Gastroesophageal sphincter (tissue), 4 donors: Measurements from ENCODE around the gene TNFRSF4. TPM values are rescaled to one million over a fixed set of nuclear protein-coding genes. Genes with fewer than 3 reads are reported as not detected.

Experiments
- ATAC-seq: fragments of 150-250 bp; one replicate; pipeline ENCODE4 v1.9.1; 2016; ENCODE audit warnings: mild to moderate bottlenecking, moderate library complexity
- H3K27ac ChIP-seq, 4 donors: fragments of 200-600 bp; sonication (generic) in 3 of 4; 1 replicate in 3 of 4; 2 replicates in 1 of 4; pipeline ENCODE4 v1.5.1; 2016 to 2019
- H3K27me3 ChIP-seq: fragments of 200-600 bp; sonication (generic); one replicate; pipeline ENCODE4 v1.5.1; 2019
- H3K36me3 ChIP-seq, 2 donors: fragments of 200-600 bp; sonication (generic); one replicate each; pipeline ENCODE4 v1.5.1; 2019; ENCODE audit warnings: control low read depth in 1 of 2
- H3K4me1 ChIP-seq, 3 donors: fragments of 200-600 bp; sonication (generic); 1 replicate in 2 of 3; 2 replicates in 1 of 3; pipeline ENCODE4 v1.5.1; 2016 to 2019; ENCODE audit warnings: control low read depth in 2 of 3
- H3K4me3 ChIP-seq, 2 donors: fragments of 200-600 bp; sonication (generic); one replicate each; pipeline ENCODE4 v1.5.1; 2019; ENCODE audit warnings: mild to moderate bottlenecking in 1 of 2, moderate library complexity in 1 of 2
- H3K9me3 ChIP-seq, 3 donors: fragments of 200-600 bp; sonication (generic); one replicate each; pipeline ENCODE4 v1.5.1; 2017 to 2019; ENCODE audit warnings: control low read depth in 2 of 3
- CTCF ChIP-seq, 4 experiments: fragments of 200-600 bp in 2 of 4; fragments of 450-650 bp in 2 of 4; sonication (generic) in 1 of 4; IDR thresholded peaks; one replicate each; pipeline ENCODE4 v1.5.1; 2017 to 2019; ENCODE audit warnings: antibody characterized with exemption in 4 of 4, mild to moderate bottlenecking in 2 of 4, moderate library complexity in 2 of 4
- EP300 ChIP-seq: sonication (generic); formaldehyde crosslinking; IDR thresholded peaks from one replicate; pipeline ENCODE4 v1.6.1; 2017; ENCODE audit warnings: antibody characterized with exemption, mild to moderate bottlenecking
- POLR2A ChIP-seq, 2 donors: fragments of 450-650 bp; IDR thresholded peaks; one replicate each; pipeline ENCODE4 v1.6.1; 2017; ENCODE audit warnings: antibody characterized with exemption in 2 of 2, mild to moderate bottlenecking in 2 of 2, moderate library complexity in 1 of 2
- POLR2AphosphoS5 ChIP-seq: sonication (generic); formaldehyde crosslinking; IDR thresholded peaks from one replicate; pipeline ENCODE4 v1.6.1; 2017; ENCODE audit warnings: antibody characterized with exemption
- WGBS, 2 donors: methylation state at CpG; one replicate each; pipeline ENCODE4 v1.1.5; 2018; ENCODE audit warnings: low coverage in 1 of 2; 5-methylcytosine and 5-hydroxymethylcytosine counted together
- total RNA-seq, 4 donors: library from RNA; depleted of rRNA; stranded (reverse); fragments of >200 nt; gene quantifications; one replicate each; pipeline ENCODE4 v1.1.0, GENCODE V29; 2016

The TNFRSF4 gene
- total RNA-seq, 4 donors from 2014 or later, result 0.93 to 1.6 (median 1.3) TPM

DNA sequence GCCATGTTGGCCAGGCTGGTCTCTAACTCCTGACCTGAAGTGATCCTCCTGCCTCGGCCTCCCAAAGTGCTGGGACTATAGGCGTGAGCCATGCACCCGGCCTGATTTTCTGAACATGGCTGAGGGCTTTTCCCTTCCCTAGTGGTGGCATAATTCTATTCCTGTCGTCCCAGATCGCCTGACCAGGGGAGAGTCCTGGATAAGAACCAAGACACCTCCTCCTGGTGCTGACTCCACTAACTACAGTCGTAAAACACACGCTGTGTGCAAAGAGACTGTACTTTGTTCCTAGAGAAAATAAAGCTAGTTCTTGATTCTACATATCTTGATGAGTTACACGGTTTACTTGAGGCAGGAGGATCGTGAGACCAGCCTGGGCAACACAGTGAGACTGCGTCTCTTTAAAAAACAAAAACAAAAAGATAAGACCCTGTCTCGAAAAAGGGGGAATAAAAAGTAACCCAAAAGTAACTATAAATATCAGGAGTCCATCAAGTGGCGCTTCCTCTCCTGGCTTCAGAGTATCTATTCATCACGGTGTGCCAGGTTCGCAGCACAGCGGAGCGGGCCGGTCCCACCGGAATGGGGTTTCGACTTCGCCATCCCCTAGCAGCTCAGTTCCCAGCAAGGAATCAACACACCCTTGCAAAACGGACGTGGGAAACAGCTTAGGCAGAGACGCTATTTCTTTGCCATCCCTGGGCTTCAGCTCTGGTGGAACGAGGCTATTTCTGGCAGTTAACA, 16.9 kb upstream of the TNFRSF4 start:
- ATAC-seq, result no peak
- H3K9me3 ChIP-seq, result peaks cover 0 to 4% (median 0%) of the 10 kb centered on the region in 3 donors
- H3K27me3 ChIP-seq, result no peaks in the 10 kb centered on the region
- peaks cover 0 to 71% (median 23%) of the 10 kb centered on the region in 3 donors for H3K4me1 ChIP-seq
- peak overlapping the region; percentile 87 to 99 for H3K4me3 ChIP-seq
- 3 to 10% methylated on average over 10 to 15 of the region's 24 CpGs for WGBS, 2 donors
- TF ChIP-seq POLR2A (IDR thresholded peaks at IDR 0.05) (no peak), CTCF (IDR thresholded peaks at IDR 0.05) (peak in 1 of 4 experiments; percentile 17)
- peak overlapping the region; percentile 72 to 96 (median 94) for H3K27ac ChIP-seq
- peaks cover 0 to 59% of the 10 kb centered on the region in 2 donors for H3K36me3 ChIP-seq

DNA sequence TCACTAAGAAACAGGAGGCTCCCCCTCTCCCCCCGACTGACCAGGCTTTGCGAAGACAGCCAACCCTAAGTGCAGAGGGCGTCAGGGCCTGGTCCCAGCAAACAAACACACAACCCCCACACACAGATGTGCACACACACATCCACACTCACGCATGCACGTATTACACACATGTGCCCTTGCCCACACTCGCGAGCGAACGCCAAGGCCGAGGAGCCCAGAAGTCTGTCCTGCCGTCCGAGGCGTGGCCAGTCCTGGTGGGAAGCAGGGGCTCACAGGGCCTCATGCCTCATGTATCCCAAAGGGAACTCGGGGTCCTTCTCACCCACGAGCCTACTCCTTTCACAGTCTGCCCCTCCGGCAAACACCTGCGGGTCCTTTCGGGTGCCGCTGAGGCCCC, 15.8 kb upstream of the TNFRSF4 start:
- peaks cover 0 to 4% (median 0%) of the 10 kb centered on the region in 3 donors for H3K9me3 ChIP-seq
- no peaks in the 10 kb centered on the region for H3K27me3 ChIP-seq
- peaks cover 0 to 74% (median 23%) of the 10 kb centered on the region in 3 donors for H3K4me1 ChIP-seq
- H3K36me3 ChIP-seq, result peaks cover 0 to 61% of the 10 kb centered on the region in 2 donors
- no peak for ATAC-seq
- H3K4me3 ChIP-seq, result peak overlapping the region in 1 of 2 donors; percentile 99
- no peak overlapping the region for H3K27ac ChIP-seq
- WGBS, 2 donors, result 60 to 80% methylated on average over 1 of the region's 19 CpGs
- TF ChIP-seq EP300 (no peak), POLR2AphosphoS5 (no peak), CTCF (IDR thresholded peaks at IDR 0.05) (no peak), POLR2A (IDR thresholded peaks at IDR 0.05) (no peak)

DNA sequence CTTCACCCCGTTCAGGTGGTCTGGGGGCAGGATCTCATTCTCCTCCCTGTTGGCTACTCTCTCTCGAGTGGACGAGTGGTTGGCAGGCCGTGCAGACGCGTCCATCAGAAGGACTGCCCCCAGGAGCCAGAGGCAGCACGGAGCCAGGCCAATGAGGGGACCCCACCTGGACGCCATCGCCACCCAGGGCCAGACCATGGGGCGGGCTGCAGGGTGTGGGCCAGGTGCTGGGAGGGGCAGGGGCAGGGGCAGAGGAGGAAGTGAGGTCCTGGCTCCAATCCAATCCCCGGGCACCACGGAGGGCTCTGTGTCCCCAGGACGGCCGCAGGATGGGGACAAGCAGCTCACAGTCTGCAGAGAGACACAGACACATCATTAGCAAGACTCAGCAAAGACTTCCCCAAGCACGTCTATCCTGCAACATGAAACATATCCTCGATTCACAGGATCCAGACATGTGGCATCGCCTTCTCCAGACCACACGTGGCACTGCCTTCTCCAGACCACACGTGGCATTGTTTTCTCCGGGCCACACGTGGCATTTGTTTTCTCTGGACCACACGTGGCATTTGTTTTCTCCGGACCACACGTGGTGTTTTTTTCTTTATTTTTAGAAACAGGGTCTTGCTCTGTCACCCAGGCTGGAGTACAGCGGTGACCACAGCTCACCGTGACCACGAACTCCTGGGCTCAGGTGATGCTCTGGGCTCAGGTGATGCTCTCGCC, 14.8 kb upstream of the TNFRSF4 start:
- WGBS, 2 donors, result 67 to 86% methylated on average over 3 to 11 of the region's 28 CpGs
- Histone ChIP-seq H3K4me3 (no peak overlapping the region), H3K36me3 (peaks cover 0 to 61% of the 10 kb centered on the region in 2 donors), H3K27ac (no peak overlapping the region), H3K27me3 (no peaks in the 10 kb centered on the region), H3K4me1 (peaks cover 0 to 70% (median 23%) of the 10 kb centered on the region in 3 donors), H3K9me3 (peaks cover 0 to 4% (median 0%) of the 10 kb centered on the region in 3 donors)
- no peak for ATAC-seq
- TF ChIP-seq POLR2AphosphoS5 (no peak), POLR2A (IDR thresholded peaks at IDR 0.05) (no peak), CTCF (IDR thresholded peaks at IDR 0.05) (no peak), EP300 (no peak)

DNA sequence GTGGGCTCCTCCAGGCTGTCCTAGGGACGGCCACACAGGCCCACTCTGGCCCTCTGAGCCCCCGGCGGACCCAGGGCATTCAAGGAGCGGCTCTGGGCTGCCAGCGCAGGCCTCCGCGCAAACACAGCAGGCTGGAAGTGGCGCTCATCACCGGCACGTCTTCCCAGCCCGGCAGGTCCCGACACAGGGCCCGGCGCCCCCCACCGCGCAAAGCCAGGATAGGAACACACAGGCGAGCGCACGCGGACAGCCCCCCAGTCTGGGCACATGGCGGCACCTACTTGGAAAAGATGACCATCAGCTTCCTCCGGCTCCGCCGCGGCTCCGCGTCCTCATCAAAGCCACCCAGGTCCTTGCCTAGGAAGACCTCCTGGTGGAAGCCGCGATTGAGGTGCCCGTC, 14.2 kb upstream of the TNFRSF4 start:
- no peak overlapping the region for H3K4me3 ChIP-seq
- peaks cover 0 to 4% (median 0%) of the 10 kb centered on the region in 3 donors for H3K9me3 ChIP-seq
- H3K27me3 ChIP-seq, result no peaks in the 10 kb centered on the region
- H3K27ac ChIP-seq, result no peak overlapping the region
- no peak for ATAC-seq
- peaks cover 0 to 64% (median 21%) of the 10 kb centered on the region in 3 donors for H3K4me1 ChIP-seq
- H3K36me3 ChIP-seq, result peaks cover 0 to 65% of the 10 kb centered on the region in 2 donors
- TF ChIP-seq POLR2A (IDR thresholded peaks at IDR 0.05) (no peak), EP300 (no peak), POLR2AphosphoS5 (no peak), CTCF (IDR thresholded peaks at IDR 0.05) (no peak)
- WGBS, 2 donors, result 97 to 100% methylated on average over 4 to 6 of the region's 30 CpGs
